GM15510 (cell line): ENCODE measurements around the gene CCDC110.

Source experiments
- POLR2A ChIP-seq: IDR thresholded peaks from 3 replicates; pipeline ENCODE4 v1.6.1; 2011; ENCODE audit warnings: borderline replicate concordance; ENCODE audit not compliant: insufficient read length; ENCODE audit errors: extremely low read depth

The CCDC110 gene

GRCh38 chr4:185471235-185472102 lies at the start of gene CCDC110:
Gene CCDC110 (minus strand): TSS chr4:185471733. CDS start chr4:185471683, 50 bp downstream.
- peak; percentile 41 for TF ChIP-seq POLR2A

GRCh38 chr4:185520119-185520518 lies 48.6 kb upstream of the CCDC110 start:
- TF ChIP-seq POLR2A = no peak

GRCh38 chr4:185518494-185518893 lies 47.0 kb upstream of the CCDC110 start:
- no peak for TF ChIP-seq POLR2A

- TF ChIP-seq POLR2A = no peak
Observed at GRCh38 chr4:185518069-185518468, 46.5 kb upstream of the CCDC110 start.

GRCh38 chr4:185515248-185515647 lies 43.7 kb upstream of the CCDC110 start:
- no peak for TF ChIP-seq POLR2A

- no peak for TF ChIP-seq POLR2A
Observed at GRCh38 chr4:185514182-185514697, 42.7 kb upstream of the CCDC110 start.

- no peak for TF ChIP-seq POLR2A
Observed at GRCh38 chr4:185513489-185514181, 42.1 kb upstream of the CCDC110 start.

GRCh38 chr4:185512516-185512915 lies 41.0 kb upstream of the CCDC110 start:
- no peak for TF ChIP-seq POLR2A

GRCh38 chr4:185510806-185511205 lies 39.3 kb upstream of the CCDC110 start:
- TF ChIP-seq POLR2A = no peak

GRCh38 chr4:185508181-185508580 lies 36.6 kb upstream of the CCDC110 start:
- TF ChIP-seq POLR2A = no peak

GRCh38 chr4:185506422-185506821 lies 34.9 kb upstream of the CCDC110 start:
- no peak for TF ChIP-seq POLR2A

- TF ChIP-seq POLR2A = no peak
Observed at GRCh38 chr4:185504098-185505047, 32.8 kb upstream of the CCDC110 start.

- TF ChIP-seq POLR2A = no peak
Observed at GRCh38 chr4:185502386-185502785, 30.9 kb upstream of the CCDC110 start.

- TF ChIP-seq POLR2A = no peak
Observed at GRCh38 chr4:185500576-185500975, 29.0 kb upstream of the CCDC110 start.
